SU-DHL-6 (cell line): ENCODE data around the gene HES7.

Source experiments
- EZH2phosphoT487 ChIP-seq: fragments of 200-600 bp; sonication (generic), shearing (Covaris generic); conservative IDR thresholded peaks from 2 replicates; pipeline ENCODE4 v1.6.1; 2018; ENCODE audit warnings: mild to moderate bottlenecking, antibody characterized with exemption, low read length, moderate library complexity, mixed read lengths
- TF ChIP-seq, protein P1 (sequence below): fragments of 200-600 bp; sonication (generic); IDR thresholded peaks from one replicate; pipeline ENCODE4 v1.5.1; 2017; ENCODE audit warnings: antibody characterized with exemption, mild to moderate bottlenecking, low read length, moderate library complexity; ENCODE audit not compliant: insufficient read depth, poor library complexity, severe bottlenecking

DNA sequence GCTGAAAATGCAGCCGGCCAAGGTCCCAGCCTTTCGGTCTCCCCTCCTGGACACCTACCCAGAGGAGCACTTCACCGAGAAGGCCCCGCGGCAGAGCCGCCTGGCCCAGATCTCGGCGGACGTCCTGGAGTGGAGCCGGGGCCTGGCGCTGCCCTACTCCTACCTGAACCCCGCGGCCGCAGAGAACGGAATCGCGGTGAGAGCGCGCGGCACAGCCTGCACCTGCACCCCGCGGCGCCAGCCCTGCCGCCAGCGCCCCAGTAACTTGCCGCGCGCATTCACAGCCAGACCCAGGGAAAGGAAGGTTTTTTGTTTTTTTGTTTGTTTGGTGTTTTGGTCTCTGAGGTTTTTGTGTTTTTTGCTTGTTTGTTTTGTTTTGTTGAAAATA is 51.6 kb downstream of the HES7 start:
- no peak for TF ChIP-seq EZH2phosphoT487
- TF ChIP-seq, protein P1, sequence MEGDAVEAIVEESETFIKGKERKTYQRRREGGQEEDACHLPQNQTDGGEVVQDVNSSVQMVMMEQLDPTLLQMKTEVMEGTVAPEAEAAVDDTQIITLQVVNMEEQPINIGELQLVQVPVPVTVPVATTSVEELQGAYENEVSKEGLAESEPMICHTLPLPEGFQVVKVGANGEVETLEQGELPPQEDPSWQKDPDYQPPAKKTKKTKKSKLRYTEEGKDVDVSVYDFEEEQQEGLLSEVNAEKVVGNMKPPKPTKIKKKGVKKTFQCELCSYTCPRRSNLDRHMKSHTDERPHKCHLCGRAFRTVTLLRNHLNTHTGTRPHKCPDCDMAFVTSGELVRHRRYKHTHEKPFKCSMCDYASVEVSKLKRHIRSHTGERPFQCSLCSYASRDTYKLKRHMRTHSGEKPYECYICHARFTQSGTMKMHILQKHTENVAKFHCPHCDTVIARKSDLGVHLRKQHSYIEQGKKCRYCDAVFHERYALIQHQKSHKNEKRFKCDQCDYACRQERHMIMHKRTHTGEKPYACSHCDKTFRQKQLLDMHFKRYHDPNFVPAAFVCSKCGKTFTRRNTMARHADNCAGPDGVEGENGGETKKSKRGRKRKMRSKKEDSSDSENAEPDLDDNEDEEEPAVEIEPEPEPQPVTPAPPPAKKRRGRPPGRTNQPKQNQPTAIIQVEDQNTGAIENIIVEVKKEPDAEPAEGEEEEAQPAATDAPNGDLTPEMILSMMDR, result no peak
